GM18505 (cell line): ENCODE data around the gene TADA3.
A peak's percentile ranks its signal among the peaks of the same experiment; 100 is the strongest.
"Not testable (repeated sequence)": the region's sequence is repeated elsewhere in the genome, so short reads cannot be mapped to it uniquely, and the experiment has no call there.

Experiments used
- ATAC-seq: cut with Tn5 transposase; IDR thresholded peaks from one replicate; pipeline ENCODE4 v1.9.1; 2021; ENCODE audit not compliant: unreplicated experiment
- POLR2A ChIP-seq: IDR thresholded peaks from 4 replicates; pipeline ENCODE4 v1.6.1; 2011; ENCODE audit warnings: borderline replicate concordance; ENCODE audit not compliant: insufficient read depth, insufficient read length; ENCODE audit errors: extremely low read depth

TADA3 gene

DNA sequence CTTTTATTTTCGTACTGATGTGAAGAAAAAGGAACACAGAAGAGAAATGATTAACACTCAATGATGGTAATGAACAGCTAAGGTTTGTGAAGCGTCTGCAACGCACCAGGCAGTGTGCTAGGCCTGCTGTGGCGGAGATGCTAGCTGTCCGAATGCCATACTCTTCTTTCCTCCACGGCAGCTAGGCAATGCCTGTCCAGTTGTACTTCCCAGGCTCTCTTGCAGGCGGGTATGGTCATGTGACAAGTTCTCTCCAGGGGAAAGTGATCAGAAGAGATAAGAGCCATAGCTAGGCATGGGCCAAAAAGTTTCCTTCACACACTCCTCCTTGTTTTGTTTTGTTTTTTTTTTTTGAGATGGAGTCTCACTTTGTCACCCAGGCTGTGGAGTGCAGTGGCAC, 6.7 kb downstream of the TADA3 start:
- TF ChIP-seq POLR2A = no peak
- no peak for ATAC-seq

- TF ChIP-seq POLR2A = no peak
- no peak for ATAC-seq
Measured at GRCh38 chr3:9784965-9785364, 7.3 kb downstream of the TADA3 start.

DNA sequence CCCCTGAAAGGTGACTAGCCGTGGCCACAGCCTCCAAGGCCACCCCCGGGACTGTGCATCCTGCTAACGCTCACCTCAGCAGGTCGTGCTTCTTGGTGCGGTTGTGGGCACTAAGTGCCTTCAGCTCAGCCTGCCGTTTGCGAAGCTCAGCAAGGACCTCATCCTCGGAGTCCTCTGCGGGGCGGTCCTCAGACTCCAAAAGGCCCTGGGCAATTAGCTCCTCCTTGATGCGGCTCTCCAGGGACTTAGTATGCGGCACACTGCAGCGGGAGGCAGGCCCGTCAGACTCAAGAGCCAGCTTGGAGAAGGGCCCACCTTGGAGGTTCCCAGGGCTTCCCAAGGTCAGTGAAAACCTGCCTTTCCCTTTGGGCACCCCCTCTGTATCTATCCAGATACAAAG, 8.3 kb downstream of the TADA3 start:
- no peak for ATAC-seq
- TF ChIP-seq POLR2A = no peak

GRCh38 chr3:9782770-9783169, 9.5 kb downstream of the TADA3 start:
- no peak for ATAC-seq
- TF ChIP-seq POLR2A = no peak

DNA sequence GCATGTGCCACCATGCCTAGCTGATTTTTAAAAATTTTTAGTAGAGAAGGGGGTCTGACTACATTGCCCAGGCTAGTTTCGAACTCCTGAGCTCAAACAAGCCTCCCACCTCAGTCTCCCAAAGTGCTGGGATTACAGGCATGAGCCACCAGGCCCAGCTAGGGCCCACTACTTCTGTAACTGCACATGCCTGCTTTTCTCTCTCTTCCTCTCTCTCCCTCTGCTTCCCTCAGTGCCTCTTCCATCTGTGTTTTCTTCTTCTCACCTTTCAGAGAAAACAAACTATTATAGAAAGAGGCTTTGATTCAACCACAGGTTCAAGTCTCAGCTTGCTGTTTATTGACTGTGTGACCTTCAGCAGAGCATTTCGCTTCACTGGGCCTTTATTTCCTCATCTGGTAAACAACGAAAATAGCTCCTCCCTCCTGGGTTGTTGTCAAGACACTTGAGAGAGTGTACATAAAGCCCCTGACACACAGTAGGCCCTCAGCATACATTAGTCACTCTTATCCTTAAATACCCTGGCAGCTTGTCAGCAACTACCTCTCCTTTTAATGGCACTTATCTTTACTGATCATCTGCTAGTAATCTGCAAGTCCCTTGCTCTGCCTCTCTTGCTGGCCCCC, 10.2 kb downstream of the TADA3 start:
- TF ChIP-seq POLR2A = no peak
- no peak for ATAC-seq

DNA sequence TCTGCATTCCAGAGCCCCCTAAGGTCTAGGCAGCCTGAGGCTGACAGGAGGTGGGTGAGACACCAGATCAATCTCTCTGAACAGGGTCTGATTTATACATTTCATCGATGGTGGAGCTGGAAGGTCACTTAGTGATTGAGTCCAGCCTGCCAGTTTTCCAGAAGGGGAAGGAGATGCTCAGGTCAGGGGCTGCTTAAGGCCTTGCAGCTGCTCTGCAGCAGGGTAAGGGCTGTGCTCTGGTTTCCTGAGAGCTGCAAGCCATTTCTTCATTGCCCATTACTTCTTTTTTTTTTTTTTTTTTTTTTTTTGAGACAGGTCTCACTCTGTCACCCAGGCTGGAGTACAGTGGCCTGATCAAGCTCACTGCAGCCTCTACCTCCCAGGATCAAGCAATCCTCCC, 10.7 kb downstream of the TADA3 start:
- TF ChIP-seq POLR2A = no peak
- ATAC-seq = no peak

DNA sequence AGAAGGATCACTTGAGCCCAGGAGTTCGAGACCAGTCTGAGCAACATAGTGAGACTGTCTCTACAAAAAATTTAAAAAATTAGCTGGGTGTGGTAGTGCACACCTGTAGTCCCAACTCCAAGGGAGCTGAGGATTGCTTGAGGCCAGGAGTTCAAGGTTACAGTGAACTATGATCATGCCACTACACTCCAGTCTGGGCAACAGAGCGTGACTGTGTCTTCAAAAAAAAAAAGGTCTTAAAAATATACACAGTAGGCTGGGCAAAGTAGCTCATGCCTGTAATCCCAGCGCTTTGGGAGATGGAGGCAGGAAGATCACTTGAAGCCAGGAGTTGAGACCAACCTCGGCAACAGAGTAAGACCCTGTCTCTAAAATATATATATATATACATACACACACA, 11.4 kb downstream of the TADA3 start:
- TF ChIP-seq POLR2A = no peak
- no peak for ATAC-seq

DNA sequence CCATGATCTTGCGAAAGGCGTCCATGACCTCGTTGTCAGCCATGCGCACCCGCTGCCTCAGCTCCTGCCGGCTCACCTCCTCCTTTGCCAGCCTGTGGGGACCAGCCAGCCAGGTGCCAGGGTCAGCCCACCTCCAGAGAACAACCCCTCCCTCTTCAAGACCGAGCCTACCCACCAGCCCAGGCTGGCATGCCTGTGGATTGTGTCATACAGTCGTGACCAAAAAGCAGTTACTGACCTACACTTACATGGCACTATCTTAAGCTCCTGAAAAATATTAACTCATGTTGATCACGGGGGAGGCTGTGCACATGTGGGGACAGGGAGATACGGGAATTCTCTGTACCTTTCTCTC, 11.8 kb downstream of the TADA3 start:
- TF ChIP-seq POLR2A = no peak
- no peak for ATAC-seq

DNA sequence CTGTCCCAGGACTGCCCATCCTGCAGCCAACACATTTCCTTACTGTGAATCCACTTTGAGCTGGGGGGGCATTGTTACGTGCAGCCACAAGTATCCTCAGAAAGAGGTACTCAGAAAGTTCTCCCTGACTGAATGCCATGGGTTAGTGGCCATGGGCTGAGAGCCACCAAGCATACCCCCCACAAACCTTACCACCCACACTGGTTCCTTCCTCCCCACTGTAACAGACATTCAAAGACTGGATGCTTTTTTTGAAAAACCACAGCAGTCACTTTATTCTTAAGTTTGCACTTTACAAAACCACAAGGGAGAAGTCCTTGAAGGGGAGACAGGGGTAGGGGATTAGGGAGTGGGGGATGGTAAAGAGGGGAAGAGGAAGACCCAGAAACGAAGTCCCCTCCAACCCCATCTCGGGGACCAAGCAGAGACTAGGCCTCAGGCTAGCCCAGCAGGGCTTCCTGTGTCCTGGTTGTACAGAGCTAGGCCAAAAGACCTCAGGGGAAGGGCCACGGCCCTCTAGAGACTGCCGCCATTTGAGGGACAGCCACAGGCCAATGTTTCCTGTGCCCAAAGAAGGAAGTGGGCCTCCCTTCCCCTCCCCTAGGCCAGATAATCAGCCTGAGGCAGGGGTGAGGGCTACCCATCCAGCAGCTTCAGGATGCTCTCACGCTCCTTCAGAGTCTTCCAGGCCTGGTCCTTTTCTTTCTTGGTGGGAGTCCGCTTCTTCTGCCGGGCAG, 12.4 kb downstream of the TADA3 start:
- TF ChIP-seq POLR2A = no peak
- ATAC-seq = peak; percentile 53

- ATAC-seq = no peak
- TF ChIP-seq POLR2A = no peak
Measured at GRCh38 chr3:9779075-9779593, 13.1 kb downstream of the TADA3 start.

DNA sequence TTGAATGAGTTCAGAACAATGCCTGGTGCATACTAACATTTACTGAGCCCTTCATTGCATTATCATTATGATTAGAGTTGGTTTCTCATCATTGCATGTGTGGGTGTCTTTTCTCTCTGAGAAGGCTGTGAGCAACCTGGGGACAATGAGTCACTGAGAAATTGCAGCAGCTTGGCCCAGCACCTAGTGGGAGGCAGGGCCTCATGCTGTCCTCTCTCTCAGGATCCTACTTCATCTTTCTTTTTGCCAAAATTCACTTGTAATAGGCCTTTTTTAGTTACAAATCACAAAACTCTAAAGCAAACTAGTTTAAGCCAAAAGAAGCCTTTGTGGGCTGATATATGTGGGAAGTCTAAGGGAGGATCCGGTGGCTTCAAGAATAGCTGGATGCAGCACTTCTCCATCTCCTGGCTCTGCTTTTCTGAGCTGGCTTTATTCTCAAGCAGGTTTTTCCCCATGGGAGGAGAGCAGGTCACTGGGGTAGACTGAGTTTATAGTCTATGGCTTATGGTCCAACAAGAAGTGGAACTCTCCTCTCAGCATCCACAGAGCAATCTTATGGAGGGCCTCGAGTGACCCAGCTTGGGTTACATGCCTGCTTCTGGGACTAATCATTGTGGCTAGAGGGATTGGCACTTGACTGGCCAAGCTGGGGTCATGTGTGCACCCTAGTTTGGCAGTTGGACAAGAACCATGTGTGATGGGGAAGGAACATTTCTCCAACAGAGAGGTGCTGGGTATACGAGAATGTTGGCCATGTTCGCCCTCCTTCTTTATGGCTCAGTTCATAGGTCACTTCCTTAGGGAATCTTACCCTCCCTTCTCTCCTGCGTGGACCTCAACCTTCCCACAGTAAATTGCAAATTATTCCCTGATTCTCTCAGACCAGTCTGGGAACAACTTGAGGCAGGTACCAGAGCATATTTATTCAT, 13.9 kb downstream of the TADA3 start:
- no peak for ATAC-seq
- no peak for TF ChIP-seq POLR2A

- TF ChIP-seq POLR2A = no peak
- no peak for ATAC-seq
Measured at GRCh38 chr3:9777694-9778021, 14.6 kb downstream of the TADA3 start.

DNA sequence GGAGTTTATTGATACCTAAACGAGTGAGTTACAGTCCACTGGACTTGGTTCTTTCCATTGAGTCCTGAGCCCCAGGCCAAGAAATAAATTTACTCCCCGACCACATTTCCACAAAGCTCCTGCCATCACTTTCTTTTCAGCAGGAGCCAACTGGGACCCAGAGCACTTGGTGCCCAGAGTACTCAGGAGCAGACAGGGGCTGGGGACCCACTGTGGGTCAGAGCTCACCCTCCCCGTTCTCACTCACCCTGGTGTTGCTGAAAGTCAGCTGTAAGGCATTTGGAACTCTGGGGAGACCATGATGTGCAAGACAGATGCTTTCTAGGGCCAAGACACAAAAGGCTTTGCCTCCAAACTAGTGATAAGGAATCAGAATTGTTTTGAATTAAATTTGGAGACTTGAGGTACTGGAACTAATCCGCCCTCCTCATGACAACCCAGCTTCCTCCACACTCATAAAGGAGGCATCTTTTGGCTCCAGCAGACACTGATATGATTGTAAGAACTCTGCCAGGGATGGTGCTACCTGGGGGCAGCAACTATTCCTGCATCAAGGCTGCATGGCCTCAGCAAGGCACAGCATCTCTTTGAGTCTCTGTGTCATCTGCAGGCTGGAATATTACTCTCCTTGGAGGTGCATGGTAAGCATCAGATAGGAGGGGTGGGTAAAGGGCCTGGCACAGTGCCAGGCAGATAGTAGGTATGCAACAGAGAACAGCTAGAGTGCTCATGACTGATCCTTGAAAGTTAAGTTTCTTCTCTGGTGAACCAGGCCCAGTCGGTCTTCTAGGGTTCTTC, 15.2 kb downstream of the TADA3 start:
- ATAC-seq = no peak
- TF ChIP-seq POLR2A = no peak

- not testable (repeated sequence) for ATAC-seq
Measured at GRCh38 chr3:9771007-9771406, 21.3 kb downstream of the TADA3 start.
